ENCODE data around the gene OR14A16.
A peak's percentile ranks its signal among the peaks of the same experiment; 100 is the strongest.

OR14A16 gene

DNA sequence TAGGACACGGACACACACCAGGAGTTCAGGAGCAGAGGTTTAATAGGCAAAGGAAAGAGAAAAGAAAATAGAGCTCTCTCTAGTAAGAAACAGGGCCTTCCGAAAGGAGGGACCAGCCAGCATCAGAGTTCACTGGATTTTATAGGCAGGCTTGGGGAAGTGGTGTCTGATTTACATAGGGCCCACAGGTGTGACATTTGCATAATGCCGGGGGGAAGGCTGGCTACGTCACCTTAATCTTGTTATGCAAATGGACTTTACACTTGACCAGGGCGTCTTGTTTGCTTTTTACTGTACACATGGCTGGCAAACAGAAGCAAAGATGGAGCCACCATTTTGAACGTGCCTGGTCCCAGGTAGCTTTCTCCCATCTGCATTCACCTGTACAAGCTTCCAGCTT, at the start of gene OR14A16:
OR14A16 (minus strand) TSS at position 97 of the 400 bp plus-strand sequence. CDS start 8,390 bp downstream, outside the sequence.
- DNase-seq = no peak

GRCh38 chr1:247865416-247865815, 41.5 kb upstream of the OR14A16 start:
- no peak for DNase-seq

DNA sequence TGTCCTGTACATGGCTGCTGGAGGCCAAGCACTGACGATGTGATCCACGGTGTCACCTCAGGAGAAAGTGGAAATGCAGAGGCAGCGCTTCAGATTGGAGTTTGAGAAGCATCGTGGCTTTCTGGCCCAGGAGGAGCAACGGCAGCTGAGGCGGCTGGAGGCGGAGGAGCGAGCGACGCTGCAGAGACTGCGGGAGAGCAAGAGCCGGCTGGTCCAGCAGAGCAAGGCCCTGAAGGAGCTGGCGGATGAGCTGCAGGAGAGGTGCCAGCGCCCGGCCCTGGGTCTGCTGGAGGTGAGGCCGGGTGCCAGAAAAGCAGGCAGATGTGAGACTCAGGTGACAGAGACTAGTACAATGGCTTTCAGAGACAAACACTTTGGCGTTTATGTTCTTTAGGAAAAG, 40.7 kb upstream of the OR14A16 start:
- no peak for DNase-seq

DNA sequence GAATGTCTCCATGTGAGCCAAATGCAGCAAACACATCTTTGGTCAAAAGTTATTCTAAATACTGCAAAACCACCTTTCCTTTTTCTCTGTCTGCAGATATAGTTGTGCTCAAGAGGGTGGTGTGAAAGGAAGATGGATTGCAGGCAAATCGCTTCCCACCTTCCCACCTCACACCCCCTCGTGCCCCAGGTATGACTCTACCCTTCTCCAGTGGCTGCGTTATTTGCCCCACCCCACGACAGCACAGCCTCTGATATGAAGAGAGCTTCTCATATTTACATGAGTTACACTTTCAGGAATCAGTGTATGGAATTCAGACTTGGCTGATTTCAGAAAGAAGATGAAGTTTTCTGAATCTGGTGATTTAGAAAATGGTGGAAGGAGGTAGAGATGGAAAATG, 38.8 kb upstream of the OR14A16 start:
- DNase-seq = peak in 8 of 56 donors; percentile 1 to 27 (median 20)

DNA sequence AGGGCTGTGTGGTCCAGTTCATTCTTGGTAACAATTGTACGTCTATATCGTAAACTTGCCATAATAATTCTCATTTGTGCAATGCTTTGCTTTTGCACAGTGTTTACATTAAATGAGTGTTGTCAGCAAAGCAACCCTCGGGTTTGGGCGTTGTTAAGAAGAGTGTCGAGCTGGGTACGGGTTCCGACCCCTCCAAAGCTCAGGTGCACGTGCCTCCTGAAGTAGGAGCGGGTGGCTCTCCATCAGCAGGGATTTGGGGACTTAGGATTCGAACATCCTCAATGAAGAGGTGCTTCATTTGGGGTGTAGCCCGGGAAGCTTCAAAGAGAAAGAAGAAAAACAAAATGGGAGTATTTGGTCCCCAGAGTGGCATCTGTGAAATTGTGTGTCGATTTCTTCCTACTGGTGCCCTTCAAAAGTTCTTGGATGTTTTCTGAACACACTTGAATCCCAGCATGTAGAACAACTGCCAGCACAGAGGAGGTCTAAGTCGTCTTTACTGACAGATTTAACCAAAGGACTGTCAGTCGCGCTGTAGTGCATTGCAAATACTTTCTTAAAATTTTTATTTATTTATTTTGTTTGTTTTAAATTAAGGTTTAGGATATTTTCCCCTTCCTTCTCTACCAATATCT, 34.2 kb upstream of the OR14A16 start:
- no peak for DNase-seq

GRCh38 chr1:247857069-247857984, 33.4 kb upstream of the OR14A16 start, which contains the start of gene TRIM58:
TRIM58 (plus strand) TSS chr1:247857187; CDS start chr1:247857247, 60 bp downstream.
- peak in 9 of 56 donors; percentile 2 to 52 (median 20) for DNase-seq

DNA sequence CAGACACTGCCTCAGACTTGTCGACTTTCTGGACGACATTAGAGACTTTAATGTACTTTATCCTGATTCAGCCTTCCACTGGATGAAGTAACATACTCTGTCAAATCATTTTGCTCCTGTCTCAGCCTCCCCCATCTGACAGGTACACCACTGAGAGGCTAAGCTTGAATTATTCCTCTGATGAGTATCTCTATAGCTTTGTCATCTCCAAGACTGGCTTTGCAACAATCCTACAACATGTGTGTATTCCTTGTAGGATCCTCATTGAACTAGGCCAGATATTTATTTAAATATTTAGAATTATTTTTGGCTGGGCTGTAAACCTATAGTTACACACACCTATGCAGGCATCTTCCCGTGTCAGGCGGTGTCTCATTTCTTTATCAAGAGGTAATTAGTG, 32.0 kb upstream of the OR14A16 start:
- DNase-seq = no peak

- no peak for DNase-seq
These were observed 31.1 kb upstream of the OR14A16 start for GRCh38 chr1:247854899-247855545.

DNA sequence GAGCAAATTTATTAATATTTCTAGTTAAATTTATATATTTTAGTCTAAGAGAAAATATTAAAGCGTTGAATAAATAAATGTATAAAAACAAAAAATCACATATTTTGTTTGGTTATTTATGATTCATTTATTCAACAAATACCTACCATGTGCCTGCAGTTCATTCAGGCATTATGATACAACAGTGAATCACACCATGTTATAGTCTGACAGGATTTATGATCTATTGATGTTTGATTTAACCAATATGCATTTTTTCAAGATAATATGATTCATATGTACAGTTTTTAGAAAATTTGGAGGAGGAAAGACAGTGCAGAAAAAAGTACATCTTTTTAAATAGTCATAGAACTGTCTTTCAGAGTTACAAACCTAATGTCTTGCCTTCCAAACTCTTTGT, 25.7 kb upstream of the OR14A16 start:
- no peak for DNase-seq

- no peak for DNase-seq
These were observed 24.4 kb upstream of the OR14A16 start for GRCh38 chr1:247848346-247848745.

DNA sequence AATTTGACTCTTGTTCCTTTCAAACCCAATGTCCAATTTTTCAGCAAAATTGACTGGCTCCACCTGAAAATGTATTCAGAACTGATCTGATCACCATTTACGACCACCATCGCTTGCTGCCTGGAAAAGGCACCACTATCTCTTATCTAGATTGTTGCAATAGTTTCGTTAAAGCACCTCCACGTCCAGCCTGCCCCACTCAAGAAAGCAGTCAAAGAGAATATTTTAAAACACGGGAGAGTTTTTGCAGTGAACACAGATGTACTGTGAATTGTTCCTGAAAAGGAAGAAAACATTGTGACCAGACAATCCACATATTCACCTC, 21.7 kb upstream of the OR14A16 start:
- DNase-seq = no peak

DNA sequence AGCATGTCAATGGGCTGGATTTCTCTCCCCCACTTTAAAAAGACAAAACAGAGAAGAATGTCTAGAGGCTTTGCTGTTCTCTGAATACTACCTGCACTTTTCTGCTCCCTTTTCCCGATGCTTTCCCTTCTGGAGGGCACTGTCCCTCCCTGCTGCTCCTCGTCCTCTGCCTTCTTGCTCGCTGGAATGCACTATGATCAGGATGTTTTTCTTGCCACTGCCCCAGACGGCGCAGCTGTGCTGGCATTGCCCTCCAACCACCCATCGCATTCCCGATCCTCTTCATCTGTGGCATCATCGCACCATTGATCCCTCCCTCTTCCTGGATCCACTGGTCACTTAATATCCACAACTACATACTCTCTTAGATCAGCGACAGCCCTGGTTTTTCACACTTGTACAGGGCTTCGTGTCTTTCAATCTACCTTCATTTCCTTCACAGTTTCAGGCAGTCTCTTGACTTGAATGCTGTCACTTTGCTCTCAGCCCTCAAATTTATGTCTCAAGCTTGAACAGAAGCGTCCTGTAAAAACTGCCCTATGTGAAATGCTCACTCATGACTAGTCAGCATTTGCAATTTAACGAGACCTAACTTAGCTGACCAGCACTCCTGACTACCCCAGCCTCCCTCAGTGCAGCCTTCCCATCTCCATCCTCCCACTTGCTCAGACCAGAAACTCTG, 21.2 kb upstream of the OR14A16 start:
- no peak for DNase-seq

- no peak for DNase-seq
These were observed 19.5 kb upstream of the OR14A16 start for GRCh38 chr1:247843411-247843810.

DNA sequence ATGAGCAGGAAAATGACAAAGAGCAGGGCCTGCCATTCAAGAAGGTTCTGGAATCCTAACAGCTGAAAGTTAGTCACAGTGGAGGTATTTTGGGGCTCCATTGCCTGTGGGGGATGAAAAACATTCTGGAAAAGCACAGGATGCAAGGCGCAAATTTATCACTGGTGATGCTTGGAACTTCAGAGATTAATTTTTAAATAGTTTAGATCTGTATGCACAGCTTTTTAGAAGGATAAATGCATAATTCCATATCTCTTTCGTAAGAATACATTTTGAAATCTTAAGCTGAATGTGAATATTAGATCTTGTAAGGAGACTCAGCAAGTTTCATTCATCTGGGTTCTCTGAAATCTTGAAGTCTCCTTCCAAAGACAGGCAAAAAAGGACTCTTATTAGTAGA, 17.9 kb upstream of the OR14A16 start, which contains the start of gene OR11L1:
OR11L1 (minus strand) TSS at position 101 of the 400 bp plus-strand sequence; CDS start at position 101, 0 bp downstream.
- DNase-seq = no peak

DNA sequence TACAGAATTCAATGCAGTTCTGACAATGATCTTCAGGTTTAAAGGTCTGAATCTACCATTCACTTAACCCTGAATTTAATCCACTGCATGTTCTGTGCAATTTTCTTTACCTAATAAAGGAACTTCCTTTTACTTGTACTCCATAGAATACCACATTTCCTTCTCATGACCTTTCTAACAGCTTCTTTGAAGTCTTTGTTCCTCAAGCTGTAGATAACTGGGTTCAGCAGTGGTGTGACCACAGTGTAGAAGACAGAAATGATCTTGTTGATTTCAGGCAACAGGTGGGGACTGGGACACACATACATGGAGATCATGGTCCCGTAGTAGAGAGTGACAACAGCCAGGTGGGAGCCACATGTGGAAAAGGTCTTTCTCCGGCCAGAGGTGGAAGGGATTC, 16.9 kb upstream of the OR14A16 start:
- DNase-seq = no peak

- DNase-seq = no peak
These were observed 9.7 kb upstream of the OR14A16 start for GRCh38 chr1:247833601-247834000.

DNA sequence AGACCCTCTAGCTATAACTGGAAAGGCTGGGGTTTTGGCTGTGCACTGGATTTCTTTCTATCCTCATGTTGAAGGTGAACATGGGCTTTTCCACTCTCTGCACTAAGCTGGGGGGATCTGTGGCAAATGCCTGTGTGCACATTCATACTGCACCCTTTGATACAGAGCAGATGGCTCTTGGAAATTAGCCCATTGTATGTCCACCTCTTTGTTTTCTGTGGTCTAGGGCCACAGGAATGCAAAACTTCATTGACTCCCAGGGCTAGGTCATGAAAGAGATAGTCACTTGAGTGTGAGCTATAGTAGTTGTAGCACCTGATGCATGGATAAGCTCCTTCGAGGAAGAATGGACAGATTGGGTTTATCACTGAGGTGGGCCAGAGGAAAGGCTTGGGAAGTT, 5.7 kb upstream of the OR14A16 start:
- no peak for DNase-seq

GRCh38 chr1:247825362-247825761, 1.4 kb upstream of the OR14A16 start:
- no peak for DNase-seq

GRCh38 chr1:247822060-247822459, 1.9 kb downstream of the OR14A16 start:
- DNase-seq = no peak

DNA sequence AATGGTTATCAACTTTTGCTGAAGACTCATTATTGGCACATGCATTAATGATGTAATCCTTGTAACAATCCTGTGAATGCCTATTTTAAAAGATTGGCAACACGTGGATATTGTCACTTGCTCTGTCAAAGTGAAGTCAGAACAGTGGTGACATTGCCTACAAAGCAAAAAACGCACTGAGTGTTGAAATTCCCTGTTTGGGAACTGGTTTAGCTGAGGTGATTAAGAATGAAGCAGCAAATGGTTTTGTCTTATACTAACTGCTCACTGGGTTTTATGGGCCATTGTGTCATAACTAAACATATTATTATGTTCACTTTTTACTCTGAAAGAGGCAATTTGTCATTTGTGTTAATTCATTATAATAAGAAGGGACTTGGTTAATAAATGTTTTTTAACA, 11.3 kb downstream of the OR14A16 start:
- DNase-seq = no peak

- DNase-seq = no peak
These were observed 26.4 kb downstream of the OR14A16 start for GRCh38 chr1:247797518-247797917.

DNA sequence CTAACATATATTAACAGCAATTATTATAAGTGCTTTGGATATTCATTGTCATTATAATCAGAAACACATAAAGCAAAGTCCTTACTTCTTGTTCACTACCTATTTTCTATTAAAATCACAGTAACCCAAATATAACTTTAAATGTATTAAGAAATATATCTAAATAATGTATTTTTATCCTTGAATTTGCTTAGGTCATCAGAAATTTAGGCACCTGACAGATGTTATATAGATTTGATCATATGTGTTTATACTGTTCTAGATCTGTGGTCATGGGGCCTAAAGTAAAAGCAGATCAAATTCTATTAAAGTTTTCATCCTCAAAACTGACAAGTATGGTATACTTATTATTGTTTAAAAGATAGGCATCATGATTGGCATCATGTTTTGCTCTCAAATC, 54.3 kb downstream of the OR14A16 start:
- no peak for DNase-seq

Data from nucleus accumbens (tissue), 56 donors.